Esophagus mucosa (tissue), 1 donor: ENCODE data around the gene SLC5A9. TPM values are rescaled to one million over a fixed set of nuclear protein-coding genes. Genes with fewer than 3 reads are reported as not detected.
"Not testable (repeated sequence)": the region's sequence is repeated elsewhere in the genome, so short reads cannot be mapped to it uniquely, and the experiment has no call there.

Experiments
- ATAC-seq: fragments of 200-7000 bp; cut with Tn5 transposase; one replicate; pipeline ENCODE4 v1.9.1; 2020
- total RNA-seq: library from RNA; stranded (reverse); gene quantifications from one replicate; pipeline ENCODE4 v1.2.4, GENCODE V29; 2023
- donor health status: DM: yes; HTN: yes; CAD: no.

Gene SLC5A9
- not detected for total RNA-seq

DNA sequence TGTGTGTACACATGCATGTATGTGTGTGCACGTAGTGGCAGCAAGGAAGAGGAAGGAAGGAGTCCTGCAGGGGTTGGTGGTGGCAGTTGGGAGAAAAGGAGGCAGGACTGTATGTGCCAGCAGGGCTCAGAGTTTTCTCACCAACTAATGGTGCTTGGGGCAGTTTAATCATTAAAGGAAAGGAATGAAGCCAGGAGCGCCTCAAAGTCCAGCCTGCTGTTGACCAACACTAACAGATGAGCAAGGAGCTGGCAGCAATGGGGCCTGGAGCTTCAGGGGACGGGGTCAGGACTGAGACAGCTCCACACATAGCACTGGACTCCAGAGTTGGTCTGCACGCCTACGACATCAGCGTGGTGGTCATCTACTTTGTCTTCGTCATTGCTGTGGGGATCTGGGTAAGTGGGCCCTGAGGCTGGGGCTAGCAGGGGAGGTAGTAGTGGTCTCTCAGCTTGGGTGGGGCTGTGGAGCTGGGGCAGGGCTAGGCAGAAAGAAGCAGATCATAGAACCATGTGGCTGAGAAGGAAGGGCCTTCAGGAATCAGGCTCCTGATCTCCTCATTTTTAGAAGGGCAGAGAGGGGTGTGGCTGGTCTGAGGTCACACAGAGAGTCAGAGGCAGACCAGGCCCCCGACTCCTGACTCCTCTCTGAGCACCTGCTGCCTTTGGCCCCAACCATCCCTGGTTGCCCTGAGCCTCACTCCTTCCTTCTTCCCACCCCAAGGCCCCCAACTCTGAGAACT, at the start of gene SLC5A9:
TSS of gene SLC5A9 (plus strand) at position 216 of the 742 bp plus-strand sequence. CDS start at position 237, 21 bp downstream.
- ATAC-seq: no peak

- ATAC-seq: no peak
Observed at GRCh38 chr1:48175116-48175515, 47.4 kb upstream of the SLC5A9 start.

DNA sequence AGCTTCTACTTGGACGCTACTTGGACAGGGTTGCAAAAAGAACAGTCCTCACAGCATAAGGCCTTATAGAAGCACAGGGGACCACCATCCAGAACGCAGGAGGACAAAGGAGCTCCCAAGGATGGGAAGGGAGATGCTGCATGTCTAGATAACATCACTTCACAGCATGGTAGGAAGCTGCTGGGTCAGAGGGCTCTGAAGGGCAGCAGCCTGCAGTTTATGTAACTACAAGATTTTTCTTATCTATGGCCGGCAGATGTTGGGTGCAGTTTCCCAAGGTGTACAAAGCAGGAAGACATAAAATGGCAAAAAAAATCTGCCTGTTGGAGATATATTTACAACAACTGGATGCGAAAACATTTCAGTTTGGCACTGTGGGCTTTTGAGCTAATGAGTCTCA, 45.3 kb upstream of the SLC5A9 start:
- ATAC-seq: no peak

- no peak for ATAC-seq
Observed at GRCh38 chr1:48181669-48182367, 40.7 kb upstream of the SLC5A9 start.

- ATAC-seq: peak; percentile 58
Observed at GRCh38 chr1:48182439-48182838, 40.1 kb upstream of the SLC5A9 start.

- no peak for ATAC-seq
Observed at GRCh38 chr1:48186306-48186839, 36.1 kb upstream of the SLC5A9 start.

DNA sequence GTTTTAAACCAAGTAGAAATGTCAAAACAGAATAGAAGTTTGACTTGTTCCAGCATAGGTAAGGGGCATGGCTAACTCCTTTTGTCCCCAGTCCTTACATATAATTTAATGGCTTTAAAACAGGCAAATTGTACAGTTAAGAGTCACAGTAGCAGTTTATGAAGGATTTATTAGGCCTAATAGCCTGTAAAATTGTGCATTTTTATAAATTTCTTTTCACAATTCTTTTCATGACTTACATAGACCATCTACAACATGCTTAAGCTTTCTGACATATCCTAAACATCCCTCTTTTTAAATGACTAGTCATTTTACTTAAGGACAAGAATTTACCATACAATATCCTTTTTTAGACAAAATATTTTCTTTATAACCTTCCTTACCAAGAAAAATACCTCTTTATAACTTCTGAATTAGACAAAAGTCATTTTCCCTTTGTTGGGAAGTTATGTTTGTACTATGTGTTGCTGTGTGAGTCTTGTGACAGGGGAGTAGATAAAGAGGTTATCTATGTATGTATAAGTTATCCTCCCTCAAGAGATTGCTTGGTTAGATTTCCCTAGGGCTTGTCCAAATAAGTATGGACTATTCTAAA, 34.5 kb upstream of the SLC5A9 start:
- no peak for ATAC-seq

- ATAC-seq: no peak
Observed at GRCh38 chr1:48190881-48191280, 31.6 kb upstream of the SLC5A9 start.

DNA sequence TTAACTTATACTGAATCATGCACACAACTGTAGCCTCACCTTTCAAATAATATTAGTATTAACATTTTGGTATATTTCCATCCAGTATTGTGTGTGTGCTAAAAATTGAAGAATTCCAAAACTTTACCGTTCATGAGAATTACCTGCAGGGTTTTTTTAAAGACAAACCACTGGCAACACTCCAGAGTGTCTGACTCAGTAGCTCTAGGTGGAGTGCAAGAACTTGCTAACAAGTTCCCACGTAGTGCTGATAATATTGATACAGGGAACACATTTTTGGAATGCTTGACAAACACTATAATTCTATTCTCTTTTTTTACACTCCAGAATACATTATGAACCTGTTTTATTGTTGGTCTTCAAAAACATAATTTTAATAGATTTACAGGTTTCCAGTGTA, 27.7 kb upstream of the SLC5A9 start:
- ATAC-seq: no peak

DNA sequence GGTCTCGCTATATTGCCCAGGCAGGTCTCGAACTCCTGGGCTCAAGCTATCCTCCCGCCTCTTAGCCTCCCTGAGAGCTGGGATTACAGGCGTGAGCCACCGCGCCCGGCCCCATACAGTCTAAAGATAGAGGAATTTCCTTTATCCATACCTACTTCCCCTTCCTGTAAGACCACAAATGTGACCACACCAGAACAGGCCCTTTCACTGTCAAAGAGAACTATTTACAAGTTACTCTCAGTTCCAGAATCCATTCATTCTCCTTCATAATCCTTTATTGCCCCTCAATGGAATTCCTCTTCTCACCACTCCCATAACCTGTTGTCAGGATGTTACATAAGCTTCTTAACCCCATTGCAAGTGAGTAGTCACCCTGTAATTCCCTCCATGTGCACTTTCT, 26.3 kb upstream of the SLC5A9 start:
- ATAC-seq: no peak

DNA sequence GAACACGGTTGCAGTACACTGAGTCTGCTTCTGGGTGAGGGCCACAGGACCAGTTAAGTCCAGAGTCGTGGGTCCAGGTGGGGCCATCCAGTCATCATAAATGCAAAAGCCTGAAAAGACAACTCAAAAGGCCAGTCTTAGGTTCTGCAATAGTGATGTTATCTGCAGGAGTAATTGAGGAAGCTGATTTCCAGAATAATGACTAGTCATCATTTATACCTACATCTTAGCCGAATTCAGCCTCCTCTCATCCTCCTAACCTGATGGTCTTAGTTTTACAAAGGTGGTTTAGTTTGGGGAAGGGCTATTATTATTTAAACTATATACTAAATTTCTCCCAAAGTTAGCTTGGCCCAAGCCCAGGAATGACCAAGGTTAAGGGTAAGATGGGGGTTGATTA, 23.5 kb upstream of the SLC5A9 start:
- no peak for ATAC-seq

DNA sequence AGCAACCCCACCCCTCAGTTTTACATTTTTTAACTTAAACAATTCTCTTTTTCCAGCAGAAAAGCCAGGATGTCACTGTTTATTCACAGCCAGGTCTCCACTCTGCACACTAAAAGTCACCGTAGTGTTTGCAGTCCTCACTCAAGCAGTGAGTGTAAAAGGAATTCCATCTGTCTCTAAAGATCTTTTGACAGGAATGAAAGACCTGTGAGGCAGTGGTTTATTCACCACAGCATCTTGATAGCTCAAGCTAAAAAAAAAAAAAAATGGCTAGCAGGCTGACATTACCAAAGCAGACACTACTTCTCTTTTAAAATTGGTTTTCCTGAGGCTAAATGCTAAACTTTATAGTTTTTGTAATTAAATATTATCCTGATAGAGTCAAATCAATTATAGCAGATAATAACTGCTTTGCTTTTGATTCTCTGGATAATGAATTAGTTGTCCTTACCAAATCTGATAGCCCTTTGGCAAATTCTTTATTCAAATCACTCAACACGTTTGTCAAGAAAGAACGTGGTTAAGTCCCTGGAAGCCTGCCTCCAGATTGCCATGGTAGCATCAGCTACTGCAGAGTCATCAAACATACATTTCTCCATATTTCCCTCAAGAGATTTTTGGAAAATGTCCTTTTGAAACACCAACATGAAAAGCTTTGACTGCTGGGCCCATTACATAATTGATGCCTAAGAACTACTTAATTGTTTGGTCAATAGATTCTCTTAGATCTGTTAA, 22.2 kb upstream of the SLC5A9 start:
- ATAC-seq: no peak

- ATAC-seq: peak; percentile 75
Observed at GRCh38 chr1:48202030-48202752, 20.3 kb upstream of the SLC5A9 start.

DNA sequence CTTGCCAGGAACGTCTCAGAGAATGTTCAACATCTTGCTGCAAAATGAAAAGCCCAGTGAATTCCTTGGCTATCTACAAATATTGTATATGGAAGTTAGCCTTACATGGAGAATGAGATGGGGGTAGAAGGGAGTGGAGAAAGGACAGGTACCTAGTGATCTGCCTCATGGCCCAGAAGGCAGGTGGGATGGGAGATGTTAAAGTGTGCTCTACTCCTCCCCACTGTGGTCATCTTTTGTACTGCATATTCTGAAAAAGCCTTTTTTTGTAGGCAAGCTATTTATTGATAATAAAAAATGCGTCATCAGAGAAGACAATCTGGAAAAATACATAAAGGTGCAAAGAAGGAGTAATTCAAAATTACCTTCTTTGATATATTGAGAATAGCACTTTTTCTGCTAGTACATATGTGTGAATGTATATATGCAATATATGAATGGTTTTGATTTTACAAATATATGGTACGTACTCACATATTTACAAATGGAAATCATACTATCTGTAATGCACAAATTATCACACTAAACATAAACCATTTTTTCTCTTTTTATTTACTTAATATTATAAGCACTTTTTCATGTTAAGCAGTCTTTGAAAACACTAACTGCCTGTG, 19.1 kb upstream of the SLC5A9 start:
- ATAC-seq: peak; percentile 53

- ATAC-seq: no peak
Observed at GRCh38 chr1:48205522-48205921, 17.0 kb upstream of the SLC5A9 start.

DNA sequence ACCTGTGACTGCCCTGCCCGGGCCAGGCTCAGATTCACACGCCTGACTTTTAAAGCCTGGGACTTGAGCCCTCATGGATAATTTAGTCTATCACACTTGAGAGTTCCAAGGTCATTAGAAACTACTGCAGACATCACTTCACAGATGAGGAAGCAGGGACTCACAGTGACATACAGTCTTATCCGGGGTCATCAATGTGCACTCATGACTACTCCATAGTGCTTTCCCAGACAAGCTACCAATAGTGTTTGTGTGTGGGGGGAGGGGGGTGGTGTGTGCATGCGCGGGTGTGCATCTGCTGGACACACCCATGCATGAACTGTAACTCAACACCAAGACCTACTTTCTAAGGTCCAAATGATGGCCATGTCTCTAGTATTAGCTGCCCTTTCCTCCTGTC, 16.1 kb upstream of the SLC5A9 start:
- ATAC-seq: peak; percentile 30

GRCh38 chr1:48207131-48207530, 15.4 kb upstream of the SLC5A9 start:
- peak; percentile 31 for ATAC-seq

DNA sequence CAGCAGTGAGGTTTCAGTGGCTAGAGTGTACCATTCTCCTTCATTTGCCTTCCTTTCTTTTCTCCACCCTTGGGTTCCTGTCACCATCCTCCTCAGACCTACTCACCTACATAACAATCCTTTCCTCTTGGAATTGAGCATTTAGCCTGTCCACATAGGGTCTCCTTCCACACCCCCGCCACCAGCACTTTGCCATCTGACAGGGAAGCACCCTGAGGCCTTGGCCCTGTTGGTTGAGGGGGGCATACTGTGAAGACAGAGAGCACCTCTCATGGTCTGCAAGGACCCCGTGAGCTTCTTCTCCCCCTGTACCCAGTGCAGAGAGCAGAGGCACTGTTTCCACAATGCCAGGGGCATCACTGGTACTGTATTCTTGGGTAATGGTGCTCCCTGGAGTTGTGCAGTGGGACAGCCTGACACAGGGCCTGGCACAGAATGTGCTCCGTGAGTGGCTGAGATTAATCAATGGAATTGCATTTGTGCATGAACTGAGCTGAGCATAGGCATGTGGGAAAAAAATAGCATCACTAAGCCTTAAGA, 14.9 kb upstream of the SLC5A9 start:
- ATAC-seq: peak; percentile 18

DNA sequence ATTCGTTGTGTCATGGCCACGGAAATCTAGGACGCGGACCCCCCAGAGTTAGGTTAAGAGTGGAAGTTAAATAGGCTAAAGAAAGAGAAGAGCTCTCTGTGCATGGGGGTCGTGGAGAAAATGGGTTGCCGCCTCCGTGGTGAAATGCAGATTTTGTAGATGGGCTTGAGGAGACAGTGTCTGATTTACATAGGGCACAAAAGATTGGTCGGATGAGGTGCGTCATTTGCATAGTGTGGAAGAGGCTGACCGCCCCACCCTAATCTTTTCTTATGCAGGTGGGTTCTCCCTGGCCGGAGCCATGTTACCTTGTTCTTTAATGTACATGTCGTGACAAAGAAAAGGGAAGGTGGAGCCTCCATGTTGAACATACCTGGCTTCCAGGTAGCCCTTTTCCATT, 14.3 kb upstream of the SLC5A9 start:
- ATAC-seq: no peak

- no peak for ATAC-seq
Observed at GRCh38 chr1:48208652-48209051, 13.9 kb upstream of the SLC5A9 start.

GRCh38 chr1:48213462-48213861, 9.1 kb upstream of the SLC5A9 start:
- not testable (repeated sequence) for ATAC-seq
